H1 (cell line): ENCODE measurements around the gene MAGI1. TPM values are rescaled to one million over a fixed set of nuclear protein-coding genes. Genes with fewer than 3 reads are reported as not detected.

Source experiments
- CTCF ChIA-PET: fragments of 300-600 bp; sonication (Branson Sonifier 250); formaldehyde crosslinking; loops from one replicate; lab custom pipeline; 2021; ENCODE audit not compliant: partially characterized antibody; lab: Charles Lee
- POLR2A ChIA-PET: fragments of 300-600 bp; sonication (Branson Sonifier 250); formaldehyde crosslinking; loops from one replicate; lab custom pipeline; 2021; ENCODE audit warnings: inconsistent platforms; ENCODE audit not compliant: partially characterized antibody; lab: Charles Lee
- DNase-seq, 2 experiments: peaks; one replicate each; pipeline versions ENCODE4 v3.0.0 to v3.0.0-alpha.2; 2010 to 2022; ENCODE audit warnings: low spot score in 2 of 2, low read depth in 1 of 2, mixed read lengths in 1 of 2
- FAIRE-seq: peaks from 2 replicates; lab custom pipeline; 2011; peaks lifted over from hg19 to GRCh38; lab: Jason Lieb, UNC
- H2AFZ ChIP-seq: 2 replicates; pipeline ENCODE4 v1.8.1; 2012; ENCODE audit warnings: low read length, inconsistent platforms
- H2AK5ac ChIP-seq: 2 replicates; pipeline ENCODE4 v1.6.1; 2013; ENCODE audit warnings: low read depth, low read length
- H2BK120ac ChIP-seq: replicated peaks from 2 replicates; pipeline ENCODE3; 2013; ENCODE audit warnings: low read depth, low read length, inconsistent platforms
- H2BK12ac ChIP-seq: 2 replicates; pipeline ENCODE4 v1.6.1; 2013; ENCODE audit warnings: low read depth, low read length
- H2BK15ac ChIP-seq: 2 replicates; pipeline ENCODE4 v1.6.1; 2013; ENCODE audit warnings: low read length
- H2BK20ac ChIP-seq: 2 replicates; pipeline ENCODE4 v1.6.1; 2013; ENCODE audit warnings: low read length
- H2BK5ac ChIP-seq: 2 replicates; pipeline ENCODE4 v1.6.1; 2013; ENCODE audit warnings: low read depth, low read length
- H3K14ac ChIP-seq: 2 replicates; pipeline ENCODE4 v1.6.1; 2013; ENCODE audit warnings: inconsistent platforms; ENCODE audit not compliant: insufficient read length
- H3K18ac ChIP-seq: 2 replicates; pipeline ENCODE4 v1.6.1; 2013; ENCODE audit warnings: low read length; ENCODE audit errors: extremely low read depth
- H3K23ac ChIP-seq: 2 replicates; pipeline ENCODE4 v1.6.1; 2013; ENCODE audit warnings: inconsistent platforms; ENCODE audit not compliant: insufficient read length
- H3K23me2 ChIP-seq: 2 replicates; pipeline ENCODE4 v1.6.1; 2013; ENCODE audit warnings: low read depth, low read length
- H3K27ac ChIP-seq: 2 replicates; pipeline ENCODE4 v1.6.1; 2011; ENCODE audit warnings: low read depth, low read length, inconsistent platforms
- H3K27me3 ChIP-seq, 4 experiments: replicated peaks in 1 of 4; 1 replicate in 1 of 4; 2 replicates in 3 of 4; pipeline versions ENCODE4 v1.6.1 to v1.8.1; 2011 to 2013; ENCODE audit warnings: low read length in 3 of 4, mild to moderate bottlenecking in 3 of 4, inconsistent platforms in 2 of 4, mixed read lengths in 2 of 4, moderate library complexity in 1 of 4; ENCODE audit not compliant: control insufficient read depth in 3 of 4, insufficient read depth in 3 of 4; ENCODE audit errors: extremely low read depth in 1 of 4
- H3K36me3 ChIP-seq, 4 experiments: 2 replicates each; pipeline versions ENCODE4 v1.6.1 to v1.8.1; 2011 to 2013; ENCODE audit warnings: mild to moderate bottlenecking in 4 of 4, low read length in 3 of 4, moderate library complexity in 2 of 4, control low read depth in 1 of 4, inconsistent platforms in 1 of 4; ENCODE audit not compliant: insufficient read depth in 4 of 4, control insufficient read depth in 2 of 4
- H3K4ac ChIP-seq: replicated peaks from 2 replicates; pipeline ENCODE3; 2013; ENCODE audit warnings: low read length, low read depth, mixed read lengths, inconsistent platforms; ENCODE audit not compliant: insufficient read length
- H3K4me1 ChIP-seq, 4 experiments: replicated peaks in 1 of 4; 1 replicate in 1 of 4; 2 replicates in 3 of 4; pipeline versions ENCODE4 v1.6.1 to v1.8.1; 2011 to 2013; ENCODE audit warnings: low read length in 3 of 4, inconsistent platforms in 2 of 4, mixed read lengths in 1 of 4; ENCODE audit not compliant: insufficient read depth in 4 of 4, control insufficient read depth in 3 of 4
- H3K4me2 ChIP-seq, 2 experiments: 2 replicates each; pipeline versions ENCODE4 v1.6.1 to v1.8.1; 2011 to 2013; ENCODE audit warnings: low read depth in 2 of 2, low read length in 2 of 2, control low read depth in 1 of 2, inconsistent platforms in 1 of 2, mild to moderate bottlenecking in 1 of 2; ENCODE audit not compliant: insufficient read depth in 1 of 2
- H3K4me3 ChIP-seq, 4 experiments: fragments of 200-600, 300-600 bp in 1 of 4; sonication (generic), shearing (Covaris generic), sonication (Bioruptor Twin) in 1 of 4; 2 replicates each; pipeline versions ENCODE4 v1.5.1 to v1.8.1; 2011 to 2016; ENCODE audit warnings: low read length in 4 of 4, low read depth in 3 of 4, control low read depth in 2 of 4, inconsistent platforms in 2 of 4, mild to moderate bottlenecking in 2 of 4, mixed read lengths in 1 of 4, moderate library complexity in 1 of 4; ENCODE audit not compliant: insufficient read depth in 2 of 4; ENCODE audit errors: extremely low read depth in 1 of 4
- H3K56ac ChIP-seq: replicated peaks from 2 replicates; pipeline ENCODE3; 2013; ENCODE audit warnings: low read depth, mild to moderate bottlenecking, mixed read lengths, low read length, inconsistent platforms; ENCODE audit not compliant: insufficient read length
- H3K79me1 ChIP-seq: 2 replicates; pipeline ENCODE4 v1.6.1; 2013; ENCODE audit warnings: low read depth, low read length, control low read depth
- H3K79me2 ChIP-seq, 2 experiments: 2 replicates each; pipeline versions ENCODE4 v1.6.1 to v1.8.1; 2012 to 2013; ENCODE audit warnings: low read length in 2 of 2, mild to moderate bottlenecking in 2 of 2, inconsistent platforms in 1 of 2; ENCODE audit not compliant: insufficient read depth in 2 of 2, control insufficient read depth in 1 of 2
- H3K9ac ChIP-seq, 4 experiments: replicated peaks in 1 of 4; 1 replicate in 1 of 4; 2 replicates in 3 of 4; pipeline versions ENCODE4 v1.6.1 to v1.8.1; 2011 to 2013; ENCODE audit warnings: low read depth in 3 of 4, low read length in 3 of 4, control low read depth in 2 of 4, mild to moderate bottlenecking in 2 of 4, moderate library complexity in 2 of 4, inconsistent platforms in 1 of 4; ENCODE audit errors: extremely low read depth in 1 of 4
- H3K9me3 ChIP-seq, 2 experiments: 2 replicates each; pipeline versions ENCODE4 v1.6.1 to v1.8.1; 2012 to 2013; ENCODE audit warnings: mild to moderate bottlenecking in 2 of 2, moderate library complexity in 2 of 2, control low read depth in 1 of 2, inconsistent platforms in 1 of 2, low read depth in 1 of 2, low read length in 1 of 2, mixed read lengths in 1 of 2; ENCODE audit not compliant: insufficient read depth in 2 of 2
- H4K20me1 ChIP-seq, 2 experiments: replicated peaks in 1 of 2; 2 replicates each; pipeline versions ENCODE3 to v1.8.1; 2011 to 2013; ENCODE audit warnings: inconsistent platforms in 2 of 2, low read length in 2 of 2, mild to moderate bottlenecking in 1 of 2; ENCODE audit not compliant: insufficient read depth in 2 of 2, control insufficient read depth in 1 of 2
- H4K5ac ChIP-seq: 2 replicates; pipeline ENCODE4 v1.6.1; 2013; ENCODE audit warnings: low read length, low read depth, mixed read lengths, inconsistent platforms; ENCODE audit not compliant: insufficient read length
- H4K8ac ChIP-seq: 2 replicates; pipeline ENCODE4 v1.8.0; 2013; ENCODE audit warnings: mild to moderate bottlenecking, moderate library complexity, low read length, inconsistent platforms; ENCODE audit not compliant: insufficient read depth; ENCODE audit errors: extremely low read depth
- H4K91ac ChIP-seq: replicated peaks from 2 replicates; pipeline ENCODE3; 2013; ENCODE audit warnings: low read length, mixed read lengths, inconsistent platforms; ENCODE audit not compliant: insufficient read length
- ATF2 ChIP-seq: IDR thresholded peaks from 2 replicates; pipeline ENCODE4 v1.6.1; 2012; ENCODE audit warnings: low read length, inconsistent platforms
- CBX5 ChIP-seq: fragments of 300-800, 300-1000 bp; sonication (generic); IDR thresholded peaks from 2 replicates; pipeline ENCODE4 v1.7.1; 2016; ENCODE audit warnings: antibody characterized with exemption, low read length, low read depth
- JUN ChIP-seq: IDR thresholded peaks from 2 replicates; pipeline ENCODE4 v1.6.1; 2011; ENCODE audit warnings: low read depth, mild to moderate bottlenecking, improper control_type of control experiment, low read length
- KDM5A ChIP-seq: fragments of 200-600 bp; IDR thresholded peaks from 2 replicates; pipeline ENCODE4 v1.7.1; 2012; ENCODE audit warnings: mild to moderate bottlenecking, low read length, inconsistent platforms, mixed read lengths
- POLR2AphosphoS5 ChIP-seq: IDR thresholded peaks from 2 replicates; pipeline ENCODE4 v1.6.1; 2011; ENCODE audit warnings: low read depth, low read length
- RFX5 ChIP-seq: IDR thresholded peaks from 2 replicates; pipeline ENCODE4 v1.6.1; 2011; ENCODE audit warnings: low read depth, low read length, improper control_type of control experiment, borderline replicate concordance
- RXRA ChIP-seq: IDR thresholded peaks from 2 replicates; pipeline ENCODE4 v1.6.1; 2011; ENCODE audit warnings: low read depth, mild to moderate bottlenecking, low read length, moderate library complexity; ENCODE audit not compliant: insufficient read depth
- SIN3A ChIP-seq, 2 experiments: IDR thresholded peaks in 1 of 2; conservative IDR thresholded peaks in 1 of 2; 2 replicates each; pipeline ENCODE4 v1.6.1; 2011 to 2012; ENCODE audit warnings: low read length in 2 of 2, improper control_type of control experiment in 1 of 2, low read depth in 1 of 2, mild to moderate bottlenecking in 1 of 2
- SP2 ChIP-seq: IDR thresholded peaks from 2 replicates; pipeline ENCODE4 v1.6.1; 2012; ENCODE audit warnings: mild to moderate bottlenecking, low read length, inconsistent platforms
- SP4 ChIP-seq: IDR thresholded peaks from 2 replicates; pipeline ENCODE4 v1.6.1; 2012; ENCODE audit warnings: low read length, inconsistent platforms
- polyA plus RNA-seq, 7 experiments: library from polyadenylated mRNA; depleted of rRNA in 3 of 7; stranded (reverse) in 5 of 7; unstranded in 2 of 7; fragments of >200 nt in 5 of 7; fragments of 200-250 nt in 2 of 7; gene quantifications; 1 replicate in 5 of 7; 2 replicates in 1 of 7; 4 replicates in 1 of 7; pipeline versions ENCODE4 v1.2.1 to v1.2.3, GENCODE V29; 2011 to 2013; ENCODE audit warnings: missing spikeins in 2 of 7, mixed read lengths in 2 of 7
- total RNA-seq: library from RNA; stranded (reverse); fragmentation: NEBNext Ultra II Directional; extraction: Animal tissue kit (Norgen Biotek cat#: 25700); gene quantifications from 2 replicates; pipeline ENCODE4 v1.2.1, GENCODE V29; 2021

MAGI1 gene
- total and polyA plus RNA-seq, 2 of the 8 experiments (the other 6 are each of a cell fraction or from before 2014, with no cell fraction given): 19.8 to 78.0 TPM

- peaks cover 0 to 64% of the 10 kb centered on the region in 2 experiments; a peak in 3 of 4 replicates for H3K79me2 ChIP-seq
- FAIRE-seq: no peak
Measured at GRCh38 chr3:66000506-66000905, 38.2 kb downstream of the MAGI1 start.

More at GRCh38 chr3:66000506-66000905, 38.2 kb downstream of the MAGI1 start:
- Histone ChIP-seq H2BK20ac (no peak overlapping the region), H3K79me1 (no peaks in the 10 kb centered on the region; the same call in 1 of the 2 replicates), H2BK120ac (no peak overlapping the region), H3K4me1 (peaks cover 0 to 3% (median under 1%) of the 10 kb centered on the region in 4 experiments; a peak in 2 of 7 replicates), H3K27ac (no peak overlapping the region), H3K4ac (no peak overlapping the region), H4K8ac (no peak overlapping the region), H4K20me1 (peaks cover 2 to 3% of the 10 kb centered on the region in 2 experiments), H2BK12ac (no peak overlapping the region), H3K4me2 (no peak overlapping the region), H2BK5ac (no peak overlapping the region), H3K36me3 (no peaks in the 10 kb centered on the region), H3K27me3 (no peaks in the 10 kb centered on the region), H4K91ac (no peak overlapping the region), H2BK15ac (no peak overlapping the region), H3K14ac (no peak overlapping the region), H3K23me2 (no peaks in the 10 kb centered on the region), H4K5ac (no peak overlapping the region), H2AK5ac (no peak overlapping the region), H3K9ac (no peak overlapping the region), H3K4me3 (no peak overlapping the region), H3K9me3 (no peaks in the 10 kb centered on the region), H2AFZ (no peak overlapping the region), H3K23ac (no peak overlapping the region), H3K18ac (no peak overlapping the region), H3K56ac (no peak overlapping the region)
- TF ChIP-seq POLR2AphosphoS5 (no peak), ATF2 (no peak), KDM5A (no peak), SP4 (no peak), SIN3A (conservative IDR thresholded peaks at IDR 0.05 in 1 of 2, IDR thresholded peaks at IDR 0.05 in 1 of 2; ENCODE audit: low read depth in 1 of 2, low read length in 2 of 2) (no peak), SP2 (no peak), RFX5 (no peak), RXRA (no peak), JUN (no peak), CBX5 (no peak)
- DNase-seq: no peak
- POLR2A ChIA-PET: interaction anchor here (0.9 to 1.1 kb wide), 2 partner anchors 52 to 137 kb away, joined by 3 read pairs; no protein-coding TSS in a partner anchor
- CTCF ChIA-PET: interaction anchor here (0.6 to 2.5 kb wide), 7 partner anchors 12 to 236 kb away, joined by 3 to 9 read pairs (median 3); no protein-coding TSS in a partner anchor
